ENCODE data around the gene RTP5. TPM values are rescaled to one million over a fixed set of nuclear protein-coding genes. Genes with fewer than 3 reads are reported as not detected.
"Not testable (repeated sequence)": the region's sequence is repeated elsewhere in the genome, so short reads cannot be mapped to it uniquely, and the experiment has no call there.

RTP5 gene
- total RNA-seq, 1 donor from 2014 or later = not detected

DNA sequence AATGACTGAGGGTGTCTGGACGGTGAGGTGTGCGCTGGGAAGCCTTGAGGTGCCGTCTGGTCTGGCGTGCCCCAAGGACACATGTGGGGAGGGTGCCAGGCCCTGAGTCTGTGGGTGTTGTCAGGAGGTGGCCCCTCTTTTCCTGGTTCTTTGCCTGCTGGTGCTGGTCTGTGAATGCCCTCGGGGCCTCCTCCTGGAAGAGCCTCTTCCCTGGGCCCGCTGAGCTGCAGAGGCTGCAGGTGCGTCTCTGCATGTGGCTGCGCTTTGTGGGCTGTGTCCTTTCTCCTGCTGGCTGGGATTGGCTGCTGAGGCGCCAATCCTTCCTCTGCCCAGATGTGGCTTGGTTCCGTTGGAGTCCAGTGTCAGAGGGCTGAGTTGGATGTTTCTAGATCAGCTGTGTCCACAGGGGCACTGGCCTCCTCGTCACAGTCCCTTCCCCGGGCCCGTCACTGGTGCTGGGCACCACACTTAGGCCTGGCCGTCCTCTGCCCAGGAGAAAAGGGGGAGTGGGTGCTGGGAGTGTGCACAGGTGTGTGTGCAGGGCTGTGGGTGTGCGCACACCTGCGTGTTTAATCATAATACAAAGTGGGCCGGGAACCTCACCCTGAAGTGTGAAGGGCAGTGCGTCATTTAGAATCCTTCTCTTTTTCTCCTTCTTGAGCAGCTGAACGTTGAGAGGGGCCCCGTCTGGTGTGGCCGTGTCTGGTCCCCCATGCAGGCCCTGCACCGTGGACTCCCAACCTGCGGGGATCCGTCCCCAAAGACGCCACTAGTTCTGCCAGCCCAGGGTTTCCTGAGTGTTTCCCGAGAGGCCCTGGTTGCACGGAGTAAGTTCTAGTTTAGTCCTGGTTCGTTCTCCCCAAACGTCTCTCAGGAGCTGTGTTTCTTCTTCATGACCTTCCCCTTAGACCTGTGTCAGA is 35.5 kb downstream of the RTP5 start:
- no peak overlapping the region for H2AFZ ChIP-seq (ENCODE audit: low read depth, low read length)
- no peak overlapping the region for H3K9ac ChIP-seq (ENCODE audit: low read length)
- H3K4me1 ChIP-seq (ENCODE audit: insufficient read depth, low read length) = peaks cover 3% of the 10 kb centered on the region
- H3K4me3 Mint-ChIP-seq (ENCODE audit: unreplicated experiment) = no peak overlapping the region
- H3K36me3 Mint-ChIP-seq (ENCODE audit: low read depth, unreplicated experiment) = peaks cover 4% of the 10 kb centered on the region
- H3K4me2 ChIP-seq (ENCODE audit: low read length) = no peak overlapping the region
- no peak overlapping the region for H3K4me3 ChIP-seq (ENCODE audit: insufficient read depth, low read depth, low read length)
- H3K9me3 Mint-ChIP-seq (ENCODE audit: unreplicated experiment) = no peaks in the 10 kb centered on the region
- TF ChIP-seq, protein P1, sequence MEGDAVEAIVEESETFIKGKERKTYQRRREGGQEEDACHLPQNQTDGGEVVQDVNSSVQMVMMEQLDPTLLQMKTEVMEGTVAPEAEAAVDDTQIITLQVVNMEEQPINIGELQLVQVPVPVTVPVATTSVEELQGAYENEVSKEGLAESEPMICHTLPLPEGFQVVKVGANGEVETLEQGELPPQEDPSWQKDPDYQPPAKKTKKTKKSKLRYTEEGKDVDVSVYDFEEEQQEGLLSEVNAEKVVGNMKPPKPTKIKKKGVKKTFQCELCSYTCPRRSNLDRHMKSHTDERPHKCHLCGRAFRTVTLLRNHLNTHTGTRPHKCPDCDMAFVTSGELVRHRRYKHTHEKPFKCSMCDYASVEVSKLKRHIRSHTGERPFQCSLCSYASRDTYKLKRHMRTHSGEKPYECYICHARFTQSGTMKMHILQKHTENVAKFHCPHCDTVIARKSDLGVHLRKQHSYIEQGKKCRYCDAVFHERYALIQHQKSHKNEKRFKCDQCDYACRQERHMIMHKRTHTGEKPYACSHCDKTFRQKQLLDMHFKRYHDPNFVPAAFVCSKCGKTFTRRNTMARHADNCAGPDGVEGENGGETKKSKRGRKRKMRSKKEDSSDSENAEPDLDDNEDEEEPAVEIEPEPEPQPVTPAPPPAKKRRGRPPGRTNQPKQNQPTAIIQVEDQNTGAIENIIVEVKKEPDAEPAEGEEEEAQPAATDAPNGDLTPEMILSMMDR (IDR thresholded peaks at IDR 0.05; ENCODE audit: insufficient read depth, low read depth, low read length) = no peak
- TF ChIP-seq EZH2 (IDR thresholded peaks at IDR 0.05; ENCODE audit: insufficient read depth, low read length) = no peak
- H3K79me2 ChIP-seq (ENCODE audit: insufficient read depth, low read length) = no peaks in the 10 kb centered on the region
- H3K27me3 Mint-ChIP-seq (ENCODE audit: low read depth, unreplicated experiment) = peaks cover 34% of the 10 kb centered on the region
- DNase-seq (ENCODE audit: low read depth) (no peak), FAIRE-seq (no peak)
- peaks cover 7% of the 10 kb centered on the region for H3K27me3 ChIP-seq (ENCODE audit: insufficient read depth, low read length)
- no peak overlapping the region for H3K27ac ChIP-seq (ENCODE audit: low read depth, low read length)
- H3K27ac Mint-ChIP-seq (ENCODE audit: unreplicated experiment) = no peak overlapping the region
- H4K20me1 ChIP-seq (ENCODE audit: insufficient read depth, low read length) = no peaks in the 10 kb centered on the region
- H3K9me3 ChIP-seq (ENCODE audit: insufficient read depth, low read depth, low read length) = no peaks in the 10 kb centered on the region
- no peaks in the 10 kb centered on the region for H3K4me1 Mint-ChIP-seq (ENCODE audit: low read depth, unreplicated experiment)
- H3K36me3 ChIP-seq (ENCODE audit: insufficient read depth, low read length) = no peaks in the 10 kb centered on the region

DNA sequence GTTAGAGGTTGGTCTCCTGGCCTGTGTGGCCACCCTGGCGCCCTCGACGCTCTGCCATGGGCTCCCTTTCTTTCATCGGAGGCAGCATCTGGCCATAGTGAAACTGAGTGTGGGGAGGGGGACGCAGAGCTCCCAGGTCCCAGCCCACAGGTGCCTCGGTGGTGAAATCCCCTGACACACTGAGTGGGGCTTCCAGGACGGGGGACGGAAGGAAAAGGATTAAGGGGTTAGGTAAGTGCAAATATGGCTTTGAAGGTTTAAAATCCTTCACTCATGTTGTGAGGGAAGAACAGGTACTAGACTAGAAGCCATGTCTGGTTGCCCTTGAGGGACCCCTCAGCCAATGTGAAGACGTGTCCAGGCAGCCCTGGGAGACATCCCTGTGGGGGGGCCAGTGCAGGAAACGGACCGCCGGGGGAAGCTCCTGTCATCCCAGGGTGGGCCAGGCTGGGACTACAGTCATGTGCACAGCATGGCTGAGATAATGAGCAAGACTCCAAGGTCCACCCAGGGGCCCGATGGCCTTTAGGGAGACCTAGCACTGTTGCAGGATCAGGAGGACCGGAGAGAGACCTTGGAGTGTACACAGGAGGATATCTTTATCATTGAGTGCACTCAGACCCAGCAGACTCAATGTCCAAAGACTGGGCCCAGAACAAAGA is 36.3 kb downstream of the RTP5 start:
- Mint-ChIP-seq H3K27ac (ENCODE audit: unreplicated experiment) (no peak overlapping the region), H3K36me3 (ENCODE audit: low read depth, unreplicated experiment) (peaks cover 3% of the 10 kb centered on the region), H3K4me3 (ENCODE audit: unreplicated experiment) (no peak overlapping the region)

DNA sequence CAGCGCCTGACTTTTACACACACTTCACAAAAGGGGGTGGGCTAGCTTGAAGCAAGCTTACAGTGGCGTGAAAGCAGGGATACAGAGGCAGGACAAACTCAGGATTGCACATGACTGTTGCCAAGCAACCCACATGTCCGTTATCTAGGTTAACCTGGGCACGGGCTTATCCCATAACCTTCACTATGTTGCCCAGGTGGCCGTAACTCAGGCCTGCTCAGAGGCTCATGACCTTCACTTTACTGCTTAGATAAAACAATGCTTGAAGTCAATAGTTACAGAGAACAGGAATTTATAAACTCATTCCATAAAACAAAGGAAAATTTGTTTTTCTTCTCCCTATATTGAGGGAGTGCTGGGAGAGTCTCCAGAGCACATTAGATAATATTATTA is 36.8 kb downstream of the RTP5 start:
- H2AFZ ChIP-seq (ENCODE audit: low read depth, low read length); H3K27ac Mint-ChIP-seq (ENCODE audit: unreplicated experiment); H3K79me2 ChIP-seq (ENCODE audit: insufficient read depth, low read length); H3K27ac ChIP-seq (ENCODE audit: low read depth, low read length); H3K36me3 Mint-ChIP-seq (ENCODE audit: low read depth, unreplicated experiment); H3K9ac ChIP-seq (ENCODE audit: low read length); H3K4me1 Mint-ChIP-seq (ENCODE audit: low read depth, unreplicated experiment); H3K4me2 ChIP-seq (ENCODE audit: low read length); H3K9me3 Mint-ChIP-seq (ENCODE audit: unreplicated experiment); H3K4me3 ChIP-seq (ENCODE audit: insufficient read depth, low read depth, low read length); H3K4me1 ChIP-seq (ENCODE audit: insufficient read depth, low read length); FAIRE-seq; H3K27me3 ChIP-seq (ENCODE audit: insufficient read depth, low read length); H4K20me1 ChIP-seq (ENCODE audit: insufficient read depth, low read length); H3K4me3 Mint-ChIP-seq (ENCODE audit: unreplicated experiment); DNase-seq (ENCODE audit: low read depth); H3K36me3 ChIP-seq (ENCODE audit: insufficient read depth, low read length); H3K9me3 ChIP-seq (ENCODE audit: insufficient read depth, low read depth, low read length): not testable (repeated sequence)
- H3K27me3 Mint-ChIP-seq (ENCODE audit: low read depth, unreplicated experiment) = peaks cover 35% of the 10 kb centered on the region

More for the DNA sequence above, 36.3 kb downstream of the RTP5 start:
- Mint-ChIP-seq H3K9me3 (ENCODE audit: unreplicated experiment) (no peaks in the 10 kb centered on the region), H3K27me3 (ENCODE audit: low read depth, unreplicated experiment) (peaks cover 35% of the 10 kb centered on the region), H3K4me1 (ENCODE audit: low read depth, unreplicated experiment) (no peaks in the 10 kb centered on the region)
- Histone ChIP-seq H3K9me3 (ENCODE audit: insufficient read depth, low read depth, low read length) (no peaks in the 10 kb centered on the region), H3K9ac (ENCODE audit: low read length) (no peak overlapping the region), H3K36me3 (ENCODE audit: insufficient read depth, low read length) (no peaks in the 10 kb centered on the region), H3K27ac (ENCODE audit: low read depth, low read length) (no peak overlapping the region), H3K79me2 (ENCODE audit: insufficient read depth, low read length) (no peaks in the 10 kb centered on the region), H3K4me3 (ENCODE audit: insufficient read depth, low read depth, low read length) (no peak overlapping the region), H2AFZ (ENCODE audit: low read depth, low read length) (no peak overlapping the region), H3K4me2 (ENCODE audit: low read length) (no peak overlapping the region), H3K27me3 (ENCODE audit: insufficient read depth, low read length) (peaks cover 7% of the 10 kb centered on the region), H3K4me1 (ENCODE audit: insufficient read depth, low read length) (peaks cover 3% of the 10 kb centered on the region), H4K20me1 (ENCODE audit: insufficient read depth, low read length) (no peaks in the 10 kb centered on the region)
- no peak for TF ChIP-seq EZH2 (IDR thresholded peaks at IDR 0.05; ENCODE audit: insufficient read depth, low read length)
- TF ChIP-seq, protein P1 (IDR thresholded peaks at IDR 0.05; ENCODE audit: insufficient read depth, low read depth, low read length) = no peak
- FAIRE-seq (no peak), DNase-seq (ENCODE audit: low read depth) (no peak)
